ENCODE data around the gene ZNF230.

The ZNF230 gene

GRCh38 chr19:44002566-44003460 lies at the start of gene ZNF230 (continued):
- no peak for TF ChIP-seq HIC1 (tag by site-specific recombination; IDR thresholded peaks at IDR 0.05)
- TF ChIP-seq SCRT2 (tag by site-specific recombination; IDR thresholded peaks at IDR 0.05): peak; percentile 84
- TF ChIP-seq ZNF561 (tag by site-specific recombination; IDR thresholded peaks at IDR 0.05; ENCODE audit: borderline replicate concordance): no peak; the same call in 1 of the 2 replicates
- TF ChIP-seq PBX3 (CRISPR knock-in tag; IDR thresholded peaks at IDR 0.05): 0 out of 2 replicates have a peak, but pooled peaks have one; percentile 23
- no peak for TF ChIP-seq ZNF513 (tag by site-specific recombination; IDR thresholded peaks at IDR 0.05)
- no peak for TF ChIP-seq GFI1B (tag by site-specific recombination; IDR thresholded peaks at IDR 0.05)
- 0 out of 2 replicates have a peak, but pooled peaks have one; percentile 10 for TF ChIP-seq ZNF423 (tag by site-specific recombination; IDR thresholded peaks at IDR 0.05)
- TF ChIP-seq ZNF549 (tag by site-specific recombination; IDR thresholded peaks at IDR 0.05): no peak
- TF ChIP-seq KLF8 (tag by site-specific recombination; IDR thresholded peaks at IDR 0.05): peak; percentile 84
- TF ChIP-seq ZNF391 (tag by site-specific recombination; IDR thresholded peaks at IDR 0.05; ENCODE audit: borderline replicate concordance, low read depth): no peak
- TF ChIP-seq ZNF626 (tag by site-specific recombination; IDR thresholded peaks at IDR 0.05): no peak
- TF ChIP-seq ZNF223 (tag by site-specific recombination; IDR thresholded peaks at IDR 0.05): 0 out of 2 replicates have a peak, but pooled peaks have one; percentile 52
- TF ChIP-seq OVOL3 (tag by site-specific recombination; IDR thresholded peaks at IDR 0.05): peak; percentile 65; the same call in 1 of the 2 replicates
- peak; percentile 70 for TF ChIP-seq ZNF2 (tag by site-specific recombination; IDR thresholded peaks at IDR 0.05)
- no peak for TF ChIP-seq ZNF23 (tag by site-specific recombination; IDR thresholded peaks at IDR 0.05; ENCODE audit: borderline replicate concordance)
- peak; percentile 92 for TF ChIP-seq ZNF600 (tag by site-specific recombination; IDR thresholded peaks at IDR 0.05)
- TF ChIP-seq SP7 (tag by site-specific recombination; IDR thresholded peaks at IDR 0.05): peak; percentile 78
- TF ChIP-seq ZNF10 (tag by site-specific recombination; IDR thresholded peaks at IDR 0.05): no peak
- TF ChIP-seq ZNF521 (tag by site-specific recombination; IDR thresholded peaks at IDR 0.05): no peak
- peak; percentile 12 for TF ChIP-seq ZNF558 (tag by site-specific recombination; IDR thresholded peaks at IDR 0.05)
- TF ChIP-seq ZNF280C (tag by site-specific recombination; IDR thresholded peaks at IDR 0.05): no peak
- TF ChIP-seq ZNF76 (tag by site-specific recombination; IDR thresholded peaks at IDR 0.05; ENCODE audit: borderline replicate concordance, low read depth): peak; percentile 100
- 0 out of 2 replicates have a peak, but pooled peaks have one; percentile 8 for TF ChIP-seq ZNF777 (tag by site-specific recombination; IDR thresholded peaks at IDR 0.05; ENCODE audit: borderline replicate concordance)
- no peak for TF ChIP-seq ZNF426 (tag by site-specific recombination; IDR thresholded peaks at IDR 0.05)
- TF ChIP-seq ZNF169 (tag by site-specific recombination; IDR thresholded peaks at IDR 0.05): no peak
- no peak for TF ChIP-seq BCL6B (tag by site-specific recombination; IDR thresholded peaks at IDR 0.05)
- peak; percentile 60 for TF ChIP-seq ZBTB26 (tag by site-specific recombination; optimal IDR thresholded peaks at IDR 0.05)
- TF ChIP-seq ZNF621 (tag by site-specific recombination; IDR thresholded peaks at IDR 0.05): no peak
- peak; percentile 92 for TF ChIP-seq ZNF660 (tag by site-specific recombination; IDR thresholded peaks at IDR 0.05)
